H7 (cell line): ENCODE results near the gene BAK1. TPM values are rescaled to one million over a fixed set of nuclear protein-coding genes. Genes with fewer than 3 reads are reported as not detected.
"Not testable (repeated sequence)": the region's sequence is repeated elsewhere in the genome, so short reads cannot be mapped to it uniquely, and the experiment has no call there.

Experiments
- DNase-seq: peaks from one replicate; pipeline ENCODE4 v3.0.0; 2012
- H3K27me3 ChIP-seq: 2 replicates; pipeline ENCODE4 v1.6.0; 2011; ENCODE audit warnings: mild to moderate bottlenecking, low read length; ENCODE audit not compliant: control insufficient read depth, insufficient read depth
- H3K36me3 ChIP-seq: replicated peaks from 2 replicates; pipeline ENCODE4 v1.5.1; 2011; ENCODE audit warnings: low read length; ENCODE audit not compliant: control insufficient read depth, insufficient read depth
- H3K4me3 ChIP-seq: 2 replicates; pipeline ENCODE4 v1.5.1; 2011; ENCODE audit warnings: low read depth, mild to moderate bottlenecking, control low read depth, low read length, moderate library complexity; ENCODE audit not compliant: insufficient read depth
- total RNA-seq: library from RNA; depleted of rRNA; stranded (reverse); fragments of >200 nt; shearing (Covaris generic); gene quantifications from 2 replicates; pipeline ENCODE4 v1.2.3, GENCODE V29; 2014

BAK1 gene
- total RNA-seq, 1 experiment from 2014 or later: 45.9 TPM

DNA sequence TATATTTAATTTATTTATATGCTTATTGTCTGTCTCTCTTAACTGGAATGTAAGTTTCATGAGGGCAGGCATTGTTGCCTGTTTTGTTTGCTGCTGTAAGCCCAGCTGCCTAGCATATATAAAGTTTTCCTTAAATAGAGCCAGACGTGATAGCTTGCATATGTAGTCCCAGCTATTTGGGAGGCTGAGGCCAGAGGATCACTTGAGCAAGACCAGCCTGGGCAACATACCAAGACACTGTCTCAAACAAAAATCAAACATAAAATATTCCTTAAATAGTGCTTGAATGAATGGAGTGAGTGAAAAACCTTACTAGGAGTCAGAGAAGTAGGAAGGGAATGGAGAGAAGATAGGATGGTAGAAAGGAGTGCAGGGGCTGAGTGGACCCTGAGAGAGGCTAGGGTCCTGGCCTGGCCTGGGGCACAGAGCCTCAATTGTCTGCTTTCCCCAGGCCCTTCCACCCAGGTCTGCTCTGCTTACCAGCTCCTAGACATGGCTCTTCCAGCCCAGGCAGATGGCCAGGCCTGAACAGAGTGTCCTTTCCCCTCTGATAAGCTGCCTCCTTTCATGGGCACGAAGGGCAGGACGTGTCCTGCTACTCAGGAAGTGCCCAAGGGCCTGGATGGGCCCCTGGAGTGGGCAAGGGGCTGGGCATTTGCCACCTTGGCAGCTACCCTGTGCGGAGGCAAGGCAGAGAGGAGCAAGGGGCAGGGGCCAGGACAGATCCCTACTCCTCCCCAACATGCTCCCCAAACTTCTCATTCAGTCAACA, 17.7 kb upstream of the BAK1 start:
- no peaks in the 10 kb centered on the region for H3K36me3 ChIP-seq
- no peak overlapping the region for H3K4me3 ChIP-seq
- H3K27me3 ChIP-seq: no peaks in the 10 kb centered on the region; the same call in 1 of the 2 replicates
- DNase-seq: no peak

GRCh38 chr6:33596894-33597293, 16.8 kb upstream of the BAK1 start:
- H3K27me3 ChIP-seq, H3K36me3 ChIP-seq, DNase-seq, H3K4me3 ChIP-seq: not testable (repeated sequence)

- no peak overlapping the region for H3K4me3 ChIP-seq
- peak; percentile 56 for DNase-seq
- no peaks in the 10 kb centered on the region; the same call in 1 of the 2 replicates for H3K27me3 ChIP-seq
- no peaks in the 10 kb centered on the region for H3K36me3 ChIP-seq
Measured at GRCh38 chr6:33595001-33595846, 15.1 kb upstream of the BAK1 start.

DNA sequence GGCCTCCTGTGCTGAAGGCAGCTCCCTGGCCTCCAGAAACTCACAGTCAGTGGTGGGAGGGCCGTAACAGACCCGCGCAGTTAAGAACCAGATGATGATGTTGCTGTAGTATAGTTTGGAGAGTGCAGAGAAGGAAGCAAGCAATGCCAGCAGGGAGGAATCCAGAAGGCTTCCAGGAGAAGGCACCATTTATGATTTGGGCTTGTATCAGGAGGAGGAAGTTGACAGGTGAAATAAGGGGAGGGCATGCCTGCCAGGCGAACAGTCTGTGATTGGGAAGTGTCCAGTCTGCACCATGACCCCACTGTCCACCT, 13.3 kb upstream of the BAK1 start:
- no peak for DNase-seq
- Histone ChIP-seq H3K36me3 (no peaks in the 10 kb centered on the region), H3K27me3 (no peaks in the 10 kb centered on the region; the same call in 1 of the 2 replicates), H3K4me3 (peak overlapping the region; percentile 48)

- H3K4me3 ChIP-seq: peak overlapping the region; percentile 48
- no peaks in the 10 kb centered on the region for H3K36me3 ChIP-seq
- H3K27me3 ChIP-seq: no peaks in the 10 kb centered on the region; the same call in 1 of the 2 replicates
- peak; percentile 95 for DNase-seq
Measured at GRCh38 chr6:33592595-33593413, 12.7 kb upstream of the BAK1 start.

- H3K36me3 ChIP-seq: no peaks in the 10 kb centered on the region
Measured at GRCh38 chr6:33592280-33592594, 12.2 kb upstream of the BAK1 start.

GRCh38 chr6:33591424-33592032, 11.5 kb upstream of the BAK1 start:
- Histone ChIP-seq H3K36me3 (no peaks in the 10 kb centered on the region), H3K4me3 (no peak overlapping the region), H3K27me3 (no peaks in the 10 kb centered on the region; the same call in 1 of the 2 replicates)
- peak; percentile 48 for DNase-seq

More at GRCh38 chr6:33592280-33592594, 12.2 kb upstream of the BAK1 start:
- H3K27me3 ChIP-seq: no peaks in the 10 kb centered on the region; the same call in 1 of the 2 replicates
- H3K4me3 ChIP-seq: no peak overlapping the region
- DNase-seq: peak; percentile 61

GRCh38 chr6:33590531-33591198, 10.6 kb upstream of the BAK1 start:
- DNase-seq: peak; percentile 82
- Histone ChIP-seq H3K4me3 (no peak overlapping the region), H3K36me3 (no peaks in the 10 kb centered on the region), H3K27me3 (no peaks in the 10 kb centered on the region; the same call in 1 of the 2 replicates)

DNA sequence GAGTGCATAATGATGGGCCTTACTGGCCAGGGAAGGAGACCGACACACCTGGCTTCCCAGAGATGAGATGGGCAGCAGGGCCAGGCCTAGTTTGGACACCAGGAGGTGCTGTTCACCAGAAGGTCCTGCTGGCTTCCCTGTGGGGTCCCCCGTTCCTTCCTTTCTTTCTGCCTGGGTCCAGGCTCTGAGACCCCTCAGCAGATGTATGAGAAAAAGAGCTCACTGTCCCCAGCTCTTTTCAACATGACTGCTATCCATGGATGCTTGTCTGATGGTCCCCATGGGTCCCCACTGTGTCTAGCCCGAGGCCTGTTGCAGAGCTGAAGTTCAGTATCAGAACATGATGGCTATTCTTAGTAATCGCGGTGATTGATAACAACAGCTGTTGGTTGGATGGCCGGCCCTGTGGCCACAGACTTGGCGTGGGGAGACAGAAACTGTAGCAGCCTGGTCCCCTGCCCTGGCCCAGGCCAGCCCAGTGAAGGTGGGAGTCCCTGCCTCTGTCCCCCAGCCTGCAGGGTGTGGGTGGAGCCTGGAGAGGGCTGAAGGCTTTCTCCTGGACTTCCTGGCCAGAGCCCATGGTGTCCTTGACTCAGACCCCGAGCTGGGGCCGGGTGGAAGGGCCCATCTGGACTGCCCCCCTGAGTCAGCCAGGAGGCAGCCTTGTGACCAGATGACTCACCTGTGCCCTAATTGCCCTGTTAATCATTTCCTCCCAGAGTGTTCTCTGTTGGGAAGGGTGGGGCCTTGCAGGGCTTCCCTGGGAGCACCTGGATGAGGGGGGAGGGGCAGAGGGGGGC, 9.9 kb upstream of the BAK1 start:
- Histone ChIP-seq H3K36me3 (no peaks in the 10 kb centered on the region), H3K27me3 (no peaks in the 10 kb centered on the region; the same call in 1 of the 2 replicates), H3K4me3 (no peak overlapping the region)
- peak; percentile 96 for DNase-seq

- no peak overlapping the region for H3K4me3 ChIP-seq
- H3K36me3 ChIP-seq: no peaks in the 10 kb centered on the region
- no peaks in the 10 kb centered on the region; the same call in 1 of the 2 replicates for H3K27me3 ChIP-seq
- no peak for DNase-seq
Measured at GRCh38 chr6:33589392-33589730, 9.3 kb upstream of the BAK1 start.

GRCh38 chr6:33588894-33589293, 8.8 kb upstream of the BAK1 start:
- DNase-seq: no peak
- H3K27me3 ChIP-seq: no peaks in the 10 kb centered on the region; the same call in 1 of the 2 replicates
- H3K36me3 ChIP-seq: no peaks in the 10 kb centered on the region
- H3K4me3 ChIP-seq: no peak overlapping the region

DNA sequence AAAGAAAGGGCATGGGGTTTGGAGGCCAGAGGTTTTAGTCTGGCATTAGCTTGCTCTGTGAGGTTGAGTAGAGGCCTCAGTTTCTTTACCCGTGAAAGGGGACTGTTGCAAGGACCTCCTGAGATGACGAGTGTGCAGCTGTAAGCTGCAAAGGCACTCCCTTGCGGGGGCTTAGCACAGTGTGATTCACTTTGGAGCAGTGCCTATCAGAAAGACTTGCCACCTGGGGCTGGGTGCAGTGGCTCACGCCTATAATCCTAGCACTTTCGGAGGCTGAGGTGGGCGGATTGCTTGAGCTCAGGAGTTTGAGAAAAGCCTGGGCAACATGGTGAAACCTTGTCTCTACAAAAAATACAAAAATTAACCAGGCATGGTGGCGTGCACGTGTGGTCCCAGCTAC, 7.5 kb upstream of the BAK1 start:
- H3K27me3 ChIP-seq: no peaks in the 10 kb centered on the region
- DNase-seq: no peak
- H3K36me3 ChIP-seq: no peaks in the 10 kb centered on the region
- no peak overlapping the region for H3K4me3 ChIP-seq

DNA sequence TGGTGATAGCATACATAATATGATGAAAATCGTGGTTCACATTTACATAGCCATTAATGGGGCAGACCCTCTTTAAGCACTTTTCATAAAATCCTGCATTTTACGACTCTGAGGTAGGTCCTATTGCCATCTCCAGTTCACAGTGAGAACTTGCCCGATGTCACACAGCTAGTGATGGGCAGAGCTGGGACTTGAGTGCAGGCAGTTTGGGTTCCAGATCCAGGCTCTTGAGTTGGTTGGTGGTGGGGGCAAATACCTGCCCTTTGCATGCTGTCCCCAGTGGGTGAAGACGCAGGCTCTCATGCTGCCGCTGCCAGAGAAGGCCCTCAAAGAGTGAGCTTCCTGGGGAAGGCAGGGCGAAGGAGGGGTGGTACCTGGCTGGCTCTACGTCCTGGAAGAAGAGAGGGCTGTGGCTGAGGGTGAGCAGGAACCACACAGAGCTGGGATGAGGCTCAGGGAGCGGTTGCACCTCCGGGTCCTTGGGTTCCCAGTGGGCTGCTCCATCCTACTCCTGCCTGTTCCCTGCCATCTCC, 6.1 kb upstream of the BAK1 start:
- Histone ChIP-seq H3K4me3 (no peak overlapping the region), H3K27me3 (no peaks in the 10 kb centered on the region), H3K36me3 (no peaks in the 10 kb centered on the region)
- DNase-seq: no peak
